HepG2 (cell line): ENCODE measurements around the gene EREG. TPM values are rescaled to one million over a fixed set of nuclear protein-coding genes. Genes with fewer than 3 reads are reported as not detected.

ENCODE experiments used
- ATAC-seq: fragments of 200-7000 bp; cut with Tn5 transposase; 3 replicates; pipeline ENCODE4 v1.9.1; 2020; ENCODE audit warnings: mild to moderate bottlenecking, moderate library complexity
- BruUV-seq: library from RNA; stranded (reverse); fragments of 400-500 nt; replicated peaks from 2 replicates; lab custom pipeline; 2021; lab: Mats Ljungman, UMichigan
- CTCF ChIA-PET: fragments of 300-600 bp; formaldehyde crosslinking; extraction: SDS; loops from one replicate; lab custom pipeline; 2021; ENCODE audit warnings: low total read pairs, inconsistent platforms, low intra/inter-chr PET ratio; lab: Yijun Ruan, JAX
- POLR2A ChIA-PET: fragments of 350-600 bp; sonication (Branson Sonifier 250); formaldehyde crosslinking; loops from one replicate; lab custom pipeline; 2020; ENCODE audit warnings: antibody characterized with exemption, inconsistent platforms; lab: Yijun Ruan, JAX
- DNase-seq: peaks from one replicate; pipeline ENCODE4 v3.0.0-alpha.2; 2015; ENCODE audit warnings: low spot score
- FAIRE-seq: peaks from 3 replicates; lab custom pipeline; 2011; peaks lifted over from hg19 to GRCh38; lab: Jason Lieb, UNC
- H2AFZ ChIP-seq: one replicate; pipeline ENCODE4 v1.6.1; 2011; ENCODE audit warnings: low read length, inconsistent platforms
- H3K27ac ChIP-seq: fragments of 300-600 bp; 3 replicates; pipeline ENCODE4 v1.8.0; 2011; ENCODE audit warnings: mixed run types, mild to moderate bottlenecking, mixed read lengths, low read length, inconsistent platforms; ENCODE audit not compliant: insufficient read depth; ENCODE audit errors: extremely low read length
- H3K27me3 ChIP-seq, 2 experiments: fragments of 200-600 bp in 1 of 2; 2 replicates in 1 of 2; 3 replicates in 1 of 2; pipeline versions ENCODE4 v1.6.0 to v1.8.0; 2011; ENCODE audit warnings: low read length in 2 of 2, mild to moderate bottlenecking in 2 of 2, moderate library complexity in 2 of 2, inconsistent platforms in 1 of 2; ENCODE audit not compliant: insufficient read depth in 2 of 2, control insufficient read depth in 1 of 2
- H3K36me3 ChIP-seq, 2 experiments: fragments of 200-600 bp in 1 of 2; replicated peaks in 1 of 2; 2 replicates in 1 of 2; 3 replicates in 1 of 2; pipeline versions ENCODE4 v1.5.1 to v1.8.0; 2011; ENCODE audit warnings: low read length in 2 of 2, inconsistent platforms in 1 of 2; ENCODE audit not compliant: insufficient read depth in 2 of 2, control insufficient read depth in 1 of 2
- H3K4me1 ChIP-seq: 2 replicates; pipeline ENCODE4 v1.5.1; 2012; ENCODE audit warnings: low read length, inconsistent platforms; ENCODE audit not compliant: insufficient read depth
- H3K4me2 ChIP-seq: 2 replicates; pipeline ENCODE4 v1.6.0; 2011; ENCODE audit warnings: low read depth, low read length, inconsistent platforms
- H3K4me3 ChIP-seq, 3 experiments: fragments of 200-600 bp in 1 of 3; sonication (generic), shearing (Covaris generic) in 1 of 3; replicated peaks in 1 of 3; 2 replicates each; pipeline ENCODE4 v1.5.1; 2011 to 2016; ENCODE audit warnings: low read length in 3 of 3, inconsistent platforms in 2 of 3, low read depth in 2 of 3, mild to moderate bottlenecking in 2 of 3, control low read depth in 1 of 3, mixed read lengths in 1 of 3; ENCODE audit not compliant: insufficient read depth in 1 of 3
- H3K79me2 ChIP-seq: one replicate; pipeline ENCODE4 v1.6.1; 2011; ENCODE audit warnings: low read length, inconsistent platforms; ENCODE audit not compliant: insufficient read depth
- H3K9ac ChIP-seq: 2 replicates; pipeline ENCODE4 v1.6.0; 2011; ENCODE audit warnings: mild to moderate bottlenecking, low read depth, low read length, inconsistent platforms; ENCODE audit not compliant: insufficient read depth
- H3K9me3 ChIP-seq: 2 replicates; pipeline ENCODE4 v1.5.1; 2012; ENCODE audit warnings: mild to moderate bottlenecking, low read length
- H4K20me1 ChIP-seq: 2 replicates; pipeline ENCODE4 v1.6.0; 2011; ENCODE audit warnings: inconsistent platforms, mild to moderate bottlenecking, low read length, moderate library complexity; ENCODE audit not compliant: insufficient read depth
- FIP1L1 ChIP-seq: fragments of 200-400 bp; formaldehyde crosslinking; IDR thresholded peaks from 2 replicates; pipeline ENCODE4 v1.6.1; 2018; ENCODE audit warnings: low read depth, mild to moderate bottlenecking, low read length, moderate library complexity, borderline replicate concordance; ENCODE audit not compliant: insufficient read depth
- GTF3A ChIP-seq: sonication (generic); formaldehyde crosslinking; conservative IDR thresholded peaks from 2 replicates; pipeline ENCODE4 v1.4.0; 2020; ENCODE audit warnings: mild to moderate bottlenecking, missing genetic modification reagents
- NCOR1 ChIP-seq: fragments of 200-600 bp; sonication (generic); IDR thresholded peaks from 2 replicates; pipeline ENCODE4 v1.7.0; 2017; ENCODE audit warnings: antibody characterized with exemption, low read length, borderline replicate concordance
- NFATC3 ChIP-seq: sonication (generic); formaldehyde crosslinking; IDR thresholded peaks from 2 replicates; pipeline ENCODE4 v1.5.1; 2020; ENCODE audit warnings: mild to moderate bottlenecking, missing genetic modification reagents
- PRDM10 ChIP-seq: sonication (generic); formaldehyde crosslinking; IDR thresholded peaks from 2 replicates; pipeline ENCODE4 v1.4.0; 2020; ENCODE audit warnings: low read depth, missing genetic modification reagents
- TBX2 ChIP-seq: sonication (generic); formaldehyde crosslinking; IDR thresholded peaks from 2 replicates; pipeline ENCODE4 v1.5.0; 2020; ENCODE audit warnings: missing genetic modification reagents, mild to moderate bottlenecking, borderline replicate concordance
- ZBTB20 ChIP-seq: sonication (generic); formaldehyde crosslinking; IDR thresholded peaks from 2 replicates; pipeline ENCODE4 v1.8.1; 2023; ENCODE audit warnings: missing genetic modification reagents, low read depth, mild to moderate bottlenecking, borderline replicate concordance
- ZNF12 ChIP-seq: sonication (generic); formaldehyde crosslinking; IDR thresholded peaks from 2 replicates; pipeline ENCODE4 v1.5.0; 2020; ENCODE audit warnings: missing genetic modification reagents
- ZNF619 ChIP-seq: sonication (generic); formaldehyde crosslinking; IDR thresholded peaks from 2 replicates; pipeline ENCODE4 v1.4.0; 2020; ENCODE audit warnings: mild to moderate bottlenecking, missing genetic modification reagents
- ZNF644 ChIP-seq: IDR thresholded peaks from 2 replicates; pipeline ENCODE4 v1.6.1; 2016; ENCODE audit warnings: low read depth
- WGBS: methylation state at CpG from one replicate; pipeline ENCODE4 v1.1.6; 2017; ENCODE audit warnings: low lambda C conversion rate; 5-methylcytosine and 5-hydroxymethylcytosine counted together
- in situ Hi-C: cut with HindIII; loops from 2 replicates; pipeline ENCODE4 v1.10.0; 2017; ENCODE audit warnings: low pct_unique_long_range_greater_than_20kb; ENCODE audit not compliant: extremely low pct_ligation_motif_present
- intact Hi-C: fragments of 100-400 bp; cut with micrococcal nuclease; formaldehyde crosslinking; loops from one replicate; pipeline ENCODE4 v1.10.0; 2022; ENCODE audit not compliant: unreplicated experiment
- polyA plus RNA-seq, 8 experiments: library from polyadenylated mRNA; depleted of rRNA in 3 of 8; stranded (reverse) in 7 of 8; unstranded in 1 of 8; fragments of >200 nt; fragmentation: Illumina TruSeq in 4 of 8; extraction: Trizol in 4 of 8; gene quantifications; 2 replicates each; pipeline versions ENCODE4 v1.2.1 to v1.2.3, GENCODE V29; 2011 to 2016; ENCODE audit warnings: low read depth in 4 of 8, missing spikeins in 1 of 8, mixed read lengths in 1 of 8; ENCODE audit not compliant: insufficient read depth in 1 of 8
- total RNA-seq, 5 experiments: library from RNA; depleted of rRNA; stranded (reverse); fragments of >200 nt; fragmentation: Illumina TruSeq; extraction: Trizol; gene quantifications; 2 replicates each; pipeline ENCODE4 v1.2.3, GENCODE V29; 2016; ENCODE audit warnings: low read depth in 1 of 5

The EREG gene
- total and polyA plus RNA-seq, 2 of the 13 experiments (the other 11 are each of a cell fraction or from before 2014, with no cell fraction given), result 0.11 to 0.13 TPM

GRCh38 chr4:74344031-74344430 lies 20.9 kb upstream of the EREG start:
- ATAC-seq (no peak), DNase-seq (no peak), FAIRE-seq (no peak)
- 0% methylated on average over 1 of the region's 1 CpG for WGBS
- BruUV-seq, result no TSS peak
- POLR2A ChIA-PET, result no interaction called here
- Histone ChIP-seq H3K27me3 (no peaks in the 10 kb centered on the region), H3K4me3 (no peak overlapping the region), H3K9me3 (peaks cover 12% of the 10 kb centered on the region), H3K9ac (no peak overlapping the region), H2AFZ (no peak overlapping the region), H3K4me2 (no peak overlapping the region), H3K27ac (no peak overlapping the region), H3K79me2 (no peaks in the 10 kb centered on the region), H3K36me3 (no peaks in the 10 kb centered on the region)
- in situ Hi-C loops (no loop called here), intact Hi-C loops (no loop called here)
- CTCF ChIA-PET, result no interaction called here
- TF ChIP-seq FIP1L1, result no peak
- no peak for TF ChIP-seq PRDM10 (CRISPR knock-in tag)
- no peak for TF ChIP-seq NCOR1
- TF ChIP-seq NFATC3, result no peak
- no peak for TF ChIP-seq TBX2 (CRISPR knock-in tag)
- no peak for TF ChIP-seq ZNF644 (CRISPR knock-in tag)
- TF ChIP-seq ZNF619 (CRISPR knock-in tag), result no peak
- no peak for TF ChIP-seq ZNF12 (CRISPR knock-in tag)
- TF ChIP-seq ZBTB20, result no peak
- no peak for TF ChIP-seq GTF3A (CRISPR knock-in tag)
- TF ChIP-seq, all 625 proteins: peak for 0
- Histone ChIP-seq H4K20me1 (no peaks in the 10 kb centered on the region), H3K4me1 (no peaks in the 10 kb centered on the region)
